Islet of Langerhans (tissue), 1 donor: ENCODE data around the gene RNMT.
"Not testable (repeated sequence)": the region's sequence is repeated elsewhere in the genome, so short reads cannot be mapped to it uniquely, and the experiment has no call there.

Experiments
- FAIRE-seq: peaks from one replicate; lab custom pipeline; 2011; peaks lifted over from hg19 to GRCh38; lab: Jason Lieb, UNC

Gene RNMT

GRCh38 chr18:13735681-13736080 is 9.2 kb downstream of the RNMT start:
- FAIRE-seq, result peak; percentile 62

DNA sequence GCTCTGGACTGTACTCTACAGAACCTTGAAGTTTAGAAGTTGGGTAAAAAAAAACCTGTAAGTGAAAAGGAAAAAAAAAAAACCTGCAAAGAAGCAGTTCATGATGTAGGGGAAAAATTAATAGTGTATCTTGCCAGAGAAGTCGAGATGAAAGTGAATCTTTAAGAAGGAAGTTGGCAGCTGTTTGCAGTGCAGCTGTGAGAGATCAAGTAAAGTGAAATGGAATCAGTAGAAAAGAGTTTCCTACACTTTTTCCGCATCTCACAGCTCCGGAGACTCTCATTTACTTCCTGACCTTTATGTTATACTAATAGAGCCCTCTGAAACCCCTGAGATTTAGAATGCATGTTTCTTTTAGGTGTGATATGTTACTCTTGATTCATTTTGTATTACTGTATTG is 19.2 kb downstream of the RNMT start:
- no peak for FAIRE-seq

- FAIRE-seq, result no peak
These were observed 20.2 kb downstream of the RNMT start for GRCh38 chr18:13746633-13747032.

DNA sequence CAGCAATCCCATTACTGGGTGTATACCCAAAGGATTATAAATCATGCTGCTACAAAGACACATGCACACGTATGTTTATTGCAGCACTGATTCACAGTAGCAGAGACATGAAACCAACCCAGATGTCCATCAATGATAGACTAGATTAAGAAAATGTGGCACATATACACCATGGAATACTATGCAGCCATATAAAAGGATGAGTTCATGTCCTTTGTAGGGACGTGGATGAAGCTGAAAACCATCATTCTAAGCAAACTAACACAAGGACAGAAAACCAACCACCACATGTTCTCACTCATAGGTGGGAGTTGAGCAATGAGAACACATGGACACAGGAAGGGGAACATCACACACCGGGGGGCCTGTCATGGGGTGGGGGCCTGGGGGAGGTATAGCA is 25.1 kb downstream of the RNMT start:
- not testable (repeated sequence) for FAIRE-seq

DNA sequence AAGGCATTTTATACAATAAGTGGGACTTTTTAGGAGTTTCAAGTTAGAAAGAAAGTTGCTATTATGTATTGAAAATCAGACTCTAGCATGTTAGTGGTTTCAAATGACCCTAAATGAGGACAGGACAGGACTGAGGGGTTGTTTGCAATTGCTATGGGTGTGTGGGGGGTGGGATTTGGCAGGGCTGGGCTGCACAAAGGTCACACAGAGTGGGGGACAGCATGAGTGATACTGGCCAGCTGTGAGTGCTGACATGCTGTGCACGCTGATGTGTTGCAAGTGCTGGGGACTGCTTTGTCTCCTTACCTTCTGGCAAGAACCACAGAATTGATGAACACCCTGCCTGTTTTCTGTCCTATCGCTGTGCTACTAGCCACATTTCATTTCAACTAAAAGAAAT is 29.8 kb downstream of the RNMT start:
- no peak for FAIRE-seq

GRCh38 chr18:13756671-13757070 is 30.2 kb downstream of the RNMT start:
- FAIRE-seq, result no peak

DNA sequence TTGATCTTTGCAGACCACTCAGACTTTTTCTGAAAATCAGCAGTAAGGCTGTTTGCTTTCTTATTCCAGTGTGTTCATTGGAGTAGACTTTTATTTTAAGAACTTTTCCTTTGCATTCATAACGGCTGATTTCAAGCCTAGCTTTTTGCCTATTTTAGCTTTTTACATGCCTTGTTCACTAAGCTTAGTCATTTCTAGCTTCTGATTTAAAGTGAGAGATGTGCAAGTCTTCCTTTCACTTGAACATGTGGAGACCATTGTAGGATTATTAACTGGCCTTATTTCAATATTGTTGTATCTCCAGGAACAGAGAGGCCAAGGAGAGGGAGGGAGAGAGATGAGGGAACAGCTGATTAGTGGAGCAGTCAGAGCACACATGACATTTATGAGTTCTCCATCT is 32.1 kb downstream of the RNMT start:
- no peak for FAIRE-seq

DNA sequence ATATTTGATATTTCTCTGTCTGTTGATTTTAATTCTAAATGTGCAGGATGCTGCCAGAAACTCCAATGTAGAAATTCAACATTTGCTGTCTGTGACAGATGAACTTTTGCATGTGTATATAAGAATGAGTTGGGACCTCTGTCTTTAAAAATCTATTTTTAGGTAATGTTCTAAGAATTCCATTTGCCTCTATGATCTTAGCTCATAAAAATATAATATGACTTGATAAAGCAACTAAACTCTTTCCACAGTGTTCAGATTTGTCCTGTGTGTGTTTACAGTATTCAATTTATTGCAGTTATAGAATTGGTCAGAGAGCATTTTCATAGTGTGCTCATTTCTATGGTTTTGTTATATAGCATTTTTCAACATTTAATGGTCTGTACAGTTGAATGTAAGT is 33.6 kb downstream of the RNMT start:
- no peak for FAIRE-seq

DNA sequence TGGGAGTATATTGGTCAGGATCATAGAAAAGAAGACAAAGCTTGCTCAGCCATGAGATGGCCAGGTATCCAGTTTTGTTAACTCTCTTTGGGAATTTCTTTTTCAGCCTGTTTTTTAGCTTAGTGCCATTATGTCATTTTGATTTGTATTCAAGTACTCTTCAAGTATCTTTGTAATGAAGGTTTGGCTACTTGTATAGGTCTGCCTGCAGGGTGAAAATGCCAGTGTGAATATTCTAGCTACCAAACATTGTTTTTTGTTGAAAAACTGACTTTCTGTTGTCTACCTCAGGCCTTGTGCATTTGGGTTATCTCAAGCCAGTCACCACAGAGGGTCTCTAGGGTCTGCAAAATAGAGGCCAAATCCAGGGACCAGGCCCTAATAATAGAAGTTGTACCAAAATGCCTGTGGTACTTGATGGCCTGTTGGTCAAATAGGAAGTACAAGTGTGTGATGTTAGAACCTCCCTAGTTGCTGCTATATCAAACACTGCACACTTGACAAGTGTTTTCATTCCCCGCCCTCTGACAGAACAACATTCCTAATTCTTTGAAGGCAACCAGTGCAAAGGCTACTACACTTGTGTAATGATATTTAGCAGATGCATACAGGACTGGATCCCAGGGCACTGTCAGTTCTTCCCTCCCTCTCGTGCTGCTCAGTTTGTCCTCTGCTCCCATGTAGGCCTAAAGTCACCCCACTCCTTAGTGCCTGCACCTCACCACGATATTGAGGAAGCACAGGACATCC is 36.4 kb downstream of the RNMT start:
- no peak for FAIRE-seq

GRCh38 chr18:13775058-13775457 is 48.6 kb downstream of the RNMT start:
- no peak for FAIRE-seq

- no peak for FAIRE-seq
These were observed 64.7 kb downstream of the RNMT start for GRCh38 chr18:13791181-13791580.

DNA sequence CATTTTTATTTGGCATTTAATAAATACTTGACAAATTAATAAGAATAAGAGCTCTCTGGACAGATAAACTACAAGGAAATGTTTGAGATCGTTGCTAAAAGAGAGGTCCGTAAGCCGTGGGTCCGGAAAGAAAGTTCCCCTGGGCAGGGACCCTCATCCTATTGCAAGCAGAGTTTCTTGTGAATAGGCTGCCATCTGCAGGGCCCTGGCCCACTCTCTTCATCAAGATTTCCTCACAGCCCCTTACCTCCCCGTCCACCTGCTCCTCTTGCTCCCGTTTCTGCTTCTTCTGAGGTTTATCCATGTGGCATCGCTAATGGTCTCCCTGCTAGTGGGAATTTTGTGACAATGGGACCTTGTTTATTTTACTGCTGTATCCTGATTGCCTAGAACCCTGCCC is 67.3 kb downstream of the RNMT start:
- no peak for FAIRE-seq

DNA sequence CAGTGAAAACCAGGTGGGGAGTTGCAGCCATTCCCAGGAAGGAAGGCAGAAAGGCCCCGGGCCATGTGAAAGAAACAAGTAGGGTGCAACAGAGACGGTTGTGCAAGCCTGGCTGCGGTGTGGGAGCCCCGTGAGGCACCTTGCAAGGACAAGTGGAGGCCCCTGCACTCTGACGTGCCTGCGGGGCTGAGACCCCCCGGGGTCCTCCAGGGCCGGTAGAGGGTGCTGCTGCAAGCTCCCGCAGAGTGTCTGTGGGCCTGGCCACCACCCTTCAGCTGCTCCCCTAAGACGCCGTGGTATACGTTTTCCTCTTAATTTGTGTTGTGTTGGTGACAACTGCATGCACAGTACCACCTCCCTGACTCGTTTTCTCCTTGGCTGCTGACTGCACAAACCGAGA is 70.0 kb downstream of the RNMT start:
- FAIRE-seq, result no peak

- FAIRE-seq, result no peak
These were observed 70.7 kb downstream of the RNMT start for GRCh38 chr18:13797157-13797611.

DNA sequence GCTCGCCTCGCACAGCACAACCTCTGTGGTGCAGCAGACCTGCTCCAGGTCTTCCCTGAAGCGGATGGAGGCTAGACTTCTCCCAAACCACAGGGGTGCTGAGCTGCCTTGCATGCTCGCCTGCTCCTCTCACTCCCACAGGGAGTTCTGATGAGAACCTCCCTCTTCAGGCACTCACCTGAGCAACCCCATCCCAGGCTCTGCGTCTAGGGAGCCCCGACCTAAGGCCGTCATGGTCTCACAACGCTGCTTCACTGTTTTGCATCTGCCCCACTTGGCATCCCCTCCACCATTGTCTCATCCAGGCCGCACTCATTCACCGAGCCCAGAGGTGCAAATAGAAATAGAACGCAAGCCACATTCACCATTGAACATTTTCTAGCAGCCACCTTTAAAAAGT is 72.9 kb downstream of the RNMT start:
- no peak for FAIRE-seq

DNA sequence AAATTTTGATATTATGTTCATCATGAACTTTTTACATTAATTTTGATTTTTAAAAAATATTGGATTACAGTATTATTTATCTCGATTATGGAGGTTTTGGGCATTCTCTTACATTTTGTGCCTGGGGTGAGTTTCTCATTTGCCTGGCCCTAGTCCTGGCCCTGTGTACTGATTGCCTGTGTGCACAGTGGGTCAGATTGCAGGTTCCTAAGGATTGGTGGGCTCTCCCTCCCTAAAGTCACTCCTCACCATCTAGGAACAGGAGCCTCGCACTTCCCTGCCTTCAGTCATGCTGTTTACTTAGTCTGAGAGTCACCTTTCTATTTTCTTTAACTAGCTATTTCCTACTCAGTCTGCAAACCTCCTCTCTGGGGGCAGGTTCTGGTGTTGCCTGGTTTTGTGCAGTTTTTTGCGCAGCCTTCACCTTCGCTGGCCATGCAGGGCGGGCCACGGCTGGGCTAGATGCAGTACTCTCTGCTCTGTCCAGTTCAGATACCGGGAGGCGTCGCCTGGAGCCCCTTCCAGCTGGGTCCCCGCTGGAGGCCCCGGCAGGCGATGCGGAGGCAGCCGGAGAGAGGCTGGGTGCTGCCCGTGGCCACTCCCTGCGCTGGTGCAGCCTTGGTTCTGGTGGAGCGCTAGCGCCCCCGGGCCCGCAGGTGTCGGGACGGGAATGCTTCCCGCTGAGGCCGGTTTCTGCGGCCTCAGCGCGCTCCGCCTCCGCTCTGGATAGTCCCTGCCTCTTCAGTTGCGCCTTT is 74.2 kb downstream of the RNMT start:
- no peak for FAIRE-seq

DNA sequence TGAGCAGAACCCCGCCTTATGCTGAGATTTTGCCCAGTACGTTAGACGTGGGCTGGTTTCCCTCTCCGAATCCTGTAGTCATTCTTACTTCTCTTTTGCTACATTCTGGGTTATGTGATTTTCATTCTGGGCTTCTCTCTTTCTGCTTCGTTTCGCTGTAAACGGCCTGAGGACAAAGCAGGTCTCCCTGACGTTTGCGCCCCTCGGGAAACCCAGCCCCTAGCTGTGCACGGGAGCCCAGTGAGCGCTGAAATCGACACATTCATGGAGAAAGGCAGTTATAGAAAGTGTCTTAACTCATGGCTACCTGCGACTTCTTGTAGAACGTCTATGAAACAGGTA is 74.8 kb downstream of the RNMT start:
- no peak for FAIRE-seq

DNA sequence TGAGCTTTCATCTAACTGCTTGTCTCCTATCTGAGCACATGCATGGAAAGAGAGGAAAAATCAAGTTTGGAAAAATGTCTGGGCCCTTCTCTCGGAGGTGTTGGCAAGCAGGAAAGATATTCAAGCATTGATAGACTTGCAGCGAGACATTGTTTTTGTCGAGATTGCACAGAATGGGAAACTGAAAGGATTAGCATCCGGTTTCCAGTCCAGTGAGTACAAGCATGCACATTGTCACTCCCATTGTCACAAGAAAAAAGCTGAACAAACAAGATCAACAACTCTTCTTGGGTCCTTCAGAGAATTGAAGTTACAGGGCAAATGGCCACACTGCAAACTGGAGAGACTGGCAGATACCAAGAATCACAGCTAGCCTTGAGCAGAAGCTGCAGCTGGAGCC is 77.8 kb downstream of the RNMT start:
- FAIRE-seq, result no peak

GRCh38 chr18:13808294-13809042 is 82.0 kb downstream of the RNMT start:
- no peak for FAIRE-seq

GRCh38 chr18:13809043-13809430 is 82.6 kb downstream of the RNMT start:
- no peak for FAIRE-seq

GRCh38 chr18:13809531-13810255 is 83.2 kb downstream of the RNMT start:
- FAIRE-seq, result no peak

DNA sequence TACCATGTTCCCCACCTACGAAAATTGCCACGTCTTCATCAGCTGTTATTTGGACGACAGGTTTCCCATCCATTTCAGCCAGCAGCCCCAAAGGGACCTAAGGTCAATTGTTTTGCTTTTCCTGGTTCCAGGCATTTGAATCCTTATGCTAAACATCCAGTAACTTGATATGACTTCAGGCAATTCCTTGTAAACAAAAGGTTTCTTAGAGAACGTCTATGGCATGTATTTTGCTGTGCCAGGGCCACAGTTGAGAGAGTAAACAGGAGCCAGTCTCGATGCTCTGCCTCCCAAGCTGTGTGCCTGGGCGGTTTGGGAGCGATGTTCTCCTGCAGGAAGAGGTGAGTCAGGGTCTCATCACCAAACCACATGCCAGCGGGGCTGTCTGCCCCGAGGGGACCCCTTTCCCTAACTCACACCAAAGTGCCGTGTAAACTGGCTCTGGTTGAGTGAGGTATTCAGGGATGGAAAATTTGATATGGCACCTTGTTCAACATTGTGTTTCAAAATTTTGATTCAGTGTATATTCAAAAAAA is 84.5 kb downstream of the RNMT start:
- no peak for FAIRE-seq
